ENCODE data around the gene AP2B1.

The AP2B1 gene

DNA sequence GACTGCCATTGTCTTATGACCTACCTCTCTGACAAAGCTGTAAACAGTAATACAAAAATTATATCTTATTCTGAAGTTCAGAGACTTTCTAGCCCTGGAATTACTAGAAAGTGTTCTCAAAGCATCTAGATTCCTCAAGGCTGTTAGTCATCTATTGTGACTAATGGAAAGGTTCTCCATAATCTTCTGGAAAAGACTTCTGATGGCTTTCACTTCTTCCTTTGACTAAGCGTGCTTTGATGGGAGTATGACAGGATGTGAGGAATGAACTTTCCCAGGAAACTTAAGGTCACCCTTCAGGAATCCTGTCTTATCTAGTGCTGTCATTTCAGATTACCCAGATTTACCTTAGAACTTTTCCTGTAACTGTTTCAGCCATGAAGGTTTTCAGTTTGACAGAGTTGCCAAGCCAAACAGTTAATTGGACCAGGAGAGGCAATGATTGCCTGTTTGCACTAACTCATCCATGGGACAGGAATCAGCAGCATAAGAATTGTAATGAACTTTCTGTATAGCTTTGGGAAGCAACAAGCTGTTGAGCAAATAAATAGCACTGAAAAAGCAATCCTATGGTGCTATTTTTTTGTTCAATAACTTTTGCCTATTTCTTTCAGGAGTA is 43.5 kb downstream of the AP2B1 start:
- peak; percentile 92 for DNase-seq (ENCODE audit: low spot score)

DNA sequence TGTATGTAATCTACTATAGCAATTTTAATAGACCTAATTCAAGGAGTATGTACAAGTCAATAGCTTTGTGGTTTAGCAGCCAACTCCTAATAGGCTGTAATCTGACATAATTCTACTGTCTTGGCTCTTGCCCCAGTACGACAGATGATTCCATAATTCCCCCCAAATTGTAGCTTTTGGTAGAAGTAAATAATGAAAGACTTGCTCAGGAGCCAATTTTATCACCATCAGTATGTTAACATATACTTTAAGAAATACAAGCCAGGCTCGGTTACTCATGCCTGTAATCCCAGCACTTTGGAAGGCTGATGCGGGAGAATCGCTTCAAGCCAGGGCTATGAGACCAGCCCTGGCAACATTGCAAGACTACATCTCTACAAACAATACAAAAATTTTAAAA is 53.9 kb downstream of the AP2B1 start:
- DNase-seq (ENCODE audit: low spot score), result no peak

DNA sequence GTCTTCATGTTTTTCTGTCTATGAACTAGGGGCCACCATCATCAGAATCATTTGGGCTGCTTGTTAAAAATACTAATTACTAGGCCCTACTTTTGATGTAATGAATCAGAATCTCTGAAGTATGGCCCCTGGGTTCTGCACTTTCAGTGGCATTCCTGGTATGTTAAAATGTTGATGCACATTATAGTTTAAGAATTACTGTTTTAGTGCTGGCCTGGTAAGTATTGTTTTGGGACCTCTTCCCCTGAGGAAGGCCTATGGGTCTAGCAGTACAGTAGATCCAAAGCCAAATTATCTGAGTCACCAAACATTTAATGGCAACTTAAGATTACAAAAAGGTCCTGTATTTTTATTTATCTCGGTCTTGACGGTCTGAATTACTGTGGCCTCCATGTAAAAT is 58.8 kb downstream of the AP2B1 start:
- no peak for DNase-seq (ENCODE audit: low spot score)

DNA sequence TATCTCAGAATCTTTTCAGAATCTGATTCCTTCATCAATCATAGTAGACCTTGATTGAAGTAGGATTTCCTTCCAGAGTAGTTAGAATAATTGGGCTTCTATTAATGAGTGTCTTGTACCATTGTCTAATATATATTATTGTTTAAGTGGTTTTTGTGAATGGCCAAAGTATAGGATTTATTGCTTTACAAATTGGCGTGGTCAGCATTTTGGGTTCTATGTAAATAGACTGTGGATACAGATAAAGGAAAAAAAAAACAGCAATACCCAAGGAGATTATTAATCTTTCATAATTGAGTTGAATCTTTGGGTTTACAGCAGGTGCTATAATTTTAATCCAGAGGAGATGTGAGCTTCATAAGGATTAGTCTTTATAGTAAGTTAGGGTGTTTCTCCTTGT is 64.3 kb downstream of the AP2B1 start:
- DNase-seq (ENCODE audit: low spot score), result no peak

DNA sequence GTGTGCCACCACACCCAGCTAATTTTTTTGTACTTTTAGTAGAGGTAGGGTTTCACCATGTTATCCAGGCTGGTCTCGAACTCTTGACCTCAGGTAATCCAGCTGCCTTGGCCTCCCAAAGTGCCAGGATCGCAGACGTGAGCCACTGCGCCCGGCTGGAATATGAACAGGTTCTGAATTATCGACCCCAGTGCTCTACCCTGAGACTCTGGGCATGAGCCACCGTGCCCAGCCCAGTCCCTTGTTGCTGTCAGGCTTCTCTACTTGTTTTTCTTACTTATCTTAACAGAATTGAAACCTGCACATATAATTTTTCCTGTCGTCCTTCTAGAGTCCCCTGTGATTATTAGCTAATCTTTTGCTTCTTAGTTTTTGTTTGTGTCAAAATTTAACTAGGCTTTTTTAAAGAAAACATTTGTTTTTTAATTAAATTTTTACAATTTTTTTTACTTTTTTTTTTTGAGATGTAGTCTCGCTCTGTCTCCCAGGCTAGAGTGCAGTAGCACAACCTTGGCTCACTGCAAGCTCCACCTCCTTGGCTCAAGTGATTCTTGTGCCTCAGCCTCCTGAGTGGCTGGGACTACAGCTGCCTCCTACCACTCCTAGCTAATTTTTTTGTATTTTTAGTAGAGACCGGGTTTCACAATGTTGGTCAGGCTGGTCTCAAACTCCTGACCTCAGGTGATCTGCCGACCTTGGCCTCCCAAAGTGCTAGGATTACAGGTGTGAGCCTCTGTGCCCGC is 66.7 kb downstream of the AP2B1 start:
- no peak for DNase-seq (ENCODE audit: low spot score)

DNA sequence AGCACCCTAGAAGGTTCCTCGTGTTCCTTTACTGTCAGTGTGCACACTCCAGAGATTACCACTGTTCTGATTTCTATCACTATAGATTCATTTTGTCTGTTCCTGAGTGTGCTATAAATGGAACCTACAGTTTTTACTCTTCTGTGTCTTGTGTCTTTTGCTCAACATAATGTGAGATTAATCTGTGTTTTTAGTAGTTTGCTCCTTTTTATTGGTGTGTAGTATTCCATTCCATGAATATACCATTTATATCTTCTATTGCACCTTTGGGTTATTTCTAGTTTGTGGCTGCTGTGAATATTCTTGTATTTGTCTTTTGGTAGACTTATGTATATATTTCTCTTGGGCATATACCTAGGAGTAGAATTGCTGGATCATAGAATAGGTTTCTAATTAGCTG is 68.2 kb downstream of the AP2B1 start:
- no peak for DNase-seq (ENCODE audit: low spot score)

DNA sequence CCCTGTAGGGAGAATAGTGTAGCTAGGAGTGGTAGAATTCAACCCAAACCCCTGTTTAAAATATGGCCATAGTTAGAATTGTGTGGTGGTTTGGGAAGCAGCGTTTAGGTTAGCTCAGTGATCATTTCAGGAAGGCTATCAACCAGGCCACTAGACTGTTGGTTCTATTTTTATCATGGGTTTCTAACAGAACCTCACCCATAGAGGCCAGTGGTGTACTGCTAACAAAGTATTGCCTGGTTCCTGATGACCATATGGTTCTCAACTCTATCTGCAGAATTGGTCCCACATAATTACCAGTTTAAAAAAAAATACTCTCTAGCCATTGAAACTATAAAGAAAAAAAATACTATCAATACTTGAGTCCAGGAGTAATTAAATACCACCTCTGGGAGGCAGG is 73.8 kb downstream of the AP2B1 start:
- DNase-seq (ENCODE audit: low spot score), result no peak

DNA sequence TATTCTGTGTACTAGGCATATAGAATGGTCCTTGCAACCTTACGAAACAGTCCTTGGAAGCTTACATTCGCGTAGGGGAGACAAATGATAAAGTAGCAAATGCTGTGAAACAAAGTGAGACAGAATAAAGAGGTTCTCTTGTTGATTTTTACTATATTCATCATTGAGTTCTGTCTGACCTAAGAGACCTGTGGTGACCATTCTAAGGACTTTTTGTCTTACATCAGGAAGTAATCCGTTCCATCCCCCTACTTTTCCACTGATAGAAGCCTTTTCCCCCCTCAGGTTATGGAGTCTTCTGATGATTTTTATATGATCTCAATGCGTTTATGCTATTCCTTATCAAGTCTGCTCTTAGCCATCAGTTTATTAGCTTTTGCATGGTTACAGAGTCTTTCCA is 77.6 kb downstream of the AP2B1 start:
- no peak for DNase-seq (ENCODE audit: low spot score)

DNA sequence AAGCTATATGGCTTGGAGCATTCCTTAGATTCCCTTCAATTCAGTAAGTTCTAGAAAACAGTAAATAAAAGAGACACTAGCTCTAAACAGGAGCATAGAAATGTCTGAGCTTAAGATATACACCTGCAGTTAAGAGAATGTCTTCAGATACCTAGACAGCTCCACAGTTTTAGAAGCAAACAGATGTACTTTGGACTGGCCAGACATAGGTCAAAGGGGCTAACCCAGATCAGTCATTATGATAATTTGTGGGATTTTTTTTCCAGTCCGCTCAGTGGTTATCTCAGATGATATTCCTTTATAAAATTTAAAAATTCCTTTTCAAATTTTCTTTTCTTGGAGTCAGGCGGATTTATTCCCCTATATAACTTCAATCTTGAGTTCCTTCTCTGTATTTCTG is 78.5 kb downstream of the AP2B1 start:
- DNase-seq (ENCODE audit: low spot score), result no peak

DNA sequence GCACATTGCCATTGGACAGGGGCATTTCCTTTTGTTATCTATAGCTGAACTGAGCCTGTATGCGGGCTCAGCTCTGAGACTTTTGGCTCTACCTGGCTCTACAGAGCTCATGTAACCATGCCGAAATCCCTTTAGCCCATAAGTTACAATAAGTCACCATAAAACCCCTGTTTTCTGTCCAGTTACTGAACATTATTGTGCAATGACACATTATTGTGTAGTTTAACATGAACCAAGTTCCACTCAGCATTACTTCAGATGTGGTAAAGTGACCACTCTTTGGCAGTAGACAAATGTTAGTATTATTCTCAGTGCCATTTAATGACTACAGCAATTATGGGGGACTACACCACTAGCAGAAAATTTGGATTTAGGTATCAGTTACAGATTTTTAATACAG is 78.9 kb downstream of the AP2B1 start:
- DNase-seq (ENCODE audit: low spot score), result no peak

DNA sequence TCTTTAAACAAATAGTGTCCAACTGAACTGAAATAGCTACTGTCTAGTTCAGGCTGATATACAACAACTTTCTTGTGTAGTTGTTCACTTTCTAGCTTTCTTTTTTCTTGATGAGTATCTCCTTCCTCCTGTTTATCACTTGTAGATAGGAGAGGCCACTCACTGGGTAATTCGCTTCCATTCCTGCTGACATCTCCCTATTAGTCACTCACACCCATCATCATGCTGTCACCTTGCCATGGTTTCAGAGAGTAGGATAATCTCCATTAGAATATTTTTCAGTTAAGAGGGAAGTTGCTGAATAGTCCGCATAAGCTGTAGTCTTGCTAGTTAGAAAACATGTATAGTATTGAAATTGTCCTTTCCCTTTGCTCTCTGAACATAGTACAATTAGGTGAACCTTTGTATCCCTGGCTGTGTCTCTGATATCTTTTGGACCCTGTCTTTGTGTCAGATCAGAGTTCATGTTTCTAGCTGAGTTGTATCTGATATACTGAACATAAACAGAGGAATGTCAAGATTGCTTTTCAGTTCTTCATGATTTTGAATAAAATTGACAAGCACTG is 79.9 kb downstream of the AP2B1 start:
- DNase-seq (ENCODE audit: low spot score), result peak; percentile 48

DNA sequence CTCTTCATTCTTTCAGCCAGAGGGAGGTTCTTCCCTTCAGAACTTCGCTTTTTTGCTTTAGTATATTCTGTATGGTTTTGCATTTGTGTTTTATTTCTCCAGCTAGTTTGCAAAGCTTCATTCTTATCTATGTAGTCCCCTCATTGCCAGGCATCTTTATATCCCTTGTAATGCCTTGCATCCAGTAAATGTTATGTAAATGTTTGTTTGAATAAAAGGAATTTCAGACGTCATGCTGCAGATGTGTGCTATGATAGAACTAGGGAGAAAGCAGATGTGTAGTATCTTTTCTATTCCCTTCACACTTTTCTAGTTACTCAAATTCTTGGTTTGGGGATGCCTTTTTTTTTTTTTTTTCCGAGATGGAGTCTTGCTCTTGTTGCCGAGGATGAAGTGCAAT is 81.7 kb downstream of the AP2B1 start:
- no peak for DNase-seq (ENCODE audit: low spot score)

DNA sequence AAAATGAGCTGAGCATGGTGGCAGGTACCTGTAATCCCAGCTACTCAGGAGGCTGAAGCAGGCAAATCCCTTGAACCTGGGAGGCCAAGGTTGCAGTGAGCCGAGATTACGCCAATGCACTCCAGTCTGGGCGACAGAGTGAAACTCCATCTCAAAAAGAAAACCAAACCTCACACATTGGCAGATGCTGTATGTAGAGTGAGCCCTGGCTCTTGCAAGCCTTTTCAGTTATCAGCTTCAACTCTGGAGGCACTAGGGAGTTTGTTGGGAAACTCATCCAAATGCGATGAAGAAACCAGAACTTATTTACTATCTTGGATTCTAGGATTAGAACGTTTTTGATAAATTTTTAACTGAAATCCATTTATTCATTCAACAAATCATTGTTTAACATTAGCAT is 87.4 kb downstream of the AP2B1 start:
- no peak for DNase-seq (ENCODE audit: low spot score)

DNA sequence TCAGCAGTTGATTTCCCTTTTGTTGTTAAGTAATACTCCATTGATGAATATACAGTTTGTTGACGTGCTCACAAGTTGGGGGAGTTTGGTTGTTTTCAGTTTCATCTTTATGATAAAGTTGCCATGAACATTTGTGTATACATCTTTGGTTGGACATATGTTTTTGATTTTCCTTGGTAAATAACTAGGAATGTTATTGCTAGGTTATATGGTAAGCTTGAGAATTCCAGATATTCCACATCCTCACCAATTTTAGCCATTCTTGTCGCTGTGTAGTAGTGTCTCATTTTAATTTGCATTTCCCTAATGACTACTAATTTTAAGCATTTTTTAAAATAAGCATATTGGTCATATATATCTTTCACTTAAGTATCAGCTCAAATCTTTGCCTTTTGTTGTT is 89.3 kb downstream of the AP2B1 start:
- no peak for DNase-seq (ENCODE audit: low spot score)

DNA sequence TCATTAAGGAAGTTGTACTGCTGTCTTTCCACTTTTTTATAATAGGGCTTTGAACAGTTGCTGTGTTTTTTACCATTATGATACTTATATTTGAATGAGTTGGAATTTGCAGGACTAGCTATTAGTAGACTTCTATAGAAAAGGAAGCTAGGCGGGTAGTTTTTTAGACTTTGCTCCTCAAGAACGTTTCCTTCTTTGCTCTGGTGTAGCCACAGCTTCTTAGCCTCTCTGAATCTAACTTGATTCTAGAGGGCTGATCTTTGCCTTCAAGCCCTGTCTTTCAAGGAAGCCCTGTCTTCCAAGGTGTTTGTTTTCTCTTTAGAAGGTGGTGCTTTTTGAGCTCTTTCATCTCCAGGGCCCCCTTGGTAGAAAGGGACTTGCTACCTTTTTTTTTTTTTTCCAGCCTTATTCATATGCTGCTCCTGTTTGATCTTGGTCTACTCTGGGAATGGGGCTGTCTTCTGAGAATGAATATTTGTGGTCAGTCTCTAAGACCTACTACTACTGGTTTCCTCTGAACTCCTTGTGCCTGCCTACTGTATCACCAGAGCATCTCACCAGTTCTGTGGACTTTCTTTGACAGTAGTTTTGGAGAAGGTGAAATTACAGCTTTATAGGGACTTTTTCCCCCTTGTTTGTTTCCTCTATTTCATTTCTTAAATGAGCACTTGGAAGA is 92.0 kb downstream of the AP2B1 start:
- no peak for DNase-seq (ENCODE audit: low spot score)

DNA sequence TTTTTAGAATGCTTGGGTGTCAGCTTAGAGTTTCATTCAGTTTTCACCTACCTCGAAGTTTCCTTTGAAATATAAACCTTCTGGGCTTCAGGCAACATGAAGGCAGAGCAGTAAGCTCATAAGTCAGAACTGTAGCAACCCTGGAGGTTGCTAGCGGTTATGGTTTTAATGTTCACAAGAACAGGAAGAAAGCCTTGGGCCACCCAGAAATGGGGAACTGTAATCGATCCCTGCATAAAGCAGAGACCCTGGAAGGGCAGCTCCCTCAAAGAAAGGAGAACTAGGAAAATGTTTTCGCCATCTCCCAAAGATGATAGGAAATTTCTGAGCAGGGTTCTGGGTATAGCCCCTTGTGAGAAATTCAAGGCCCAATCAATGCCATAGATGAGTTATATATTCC is 96.5 kb downstream of the AP2B1 start:
- DNase-seq (ENCODE audit: low spot score), result no peak

DNA sequence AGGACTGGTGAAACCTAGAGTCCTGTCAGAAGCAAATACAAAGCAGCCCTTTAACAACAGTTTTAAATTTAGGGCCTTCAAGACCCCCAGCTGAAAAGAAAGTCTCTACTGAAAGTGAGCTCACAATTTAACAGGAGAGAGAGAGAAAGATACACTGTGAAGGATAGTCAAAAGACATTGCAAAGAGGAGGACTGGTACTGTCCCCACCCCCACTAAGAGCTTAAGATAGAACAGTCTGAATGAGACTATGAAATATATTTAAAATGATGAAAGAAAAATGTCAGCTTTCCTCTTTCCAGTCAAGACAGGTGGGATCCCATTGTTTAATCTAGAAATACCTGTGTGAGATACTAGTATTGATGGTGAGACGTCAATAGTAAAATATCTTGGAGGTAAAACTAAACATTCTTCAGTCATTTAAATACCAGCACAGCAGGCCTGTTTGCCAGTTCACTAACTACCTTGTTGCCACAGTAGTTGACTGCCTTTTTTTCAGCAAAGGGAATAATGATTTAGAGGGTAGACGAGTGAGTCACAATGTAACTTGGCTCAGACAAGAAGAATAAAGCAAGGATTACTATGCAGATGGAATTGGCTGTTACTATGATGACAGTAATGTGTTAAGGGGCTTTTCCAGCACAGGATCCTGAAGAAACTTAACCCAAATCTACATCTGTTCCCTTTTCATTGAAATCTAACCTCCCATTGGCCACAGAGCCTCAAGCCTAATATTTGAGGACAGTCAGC is 97.1 kb downstream of the AP2B1 start:
- DNase-seq (ENCODE audit: low spot score), result peak; percentile 59

DNA sequence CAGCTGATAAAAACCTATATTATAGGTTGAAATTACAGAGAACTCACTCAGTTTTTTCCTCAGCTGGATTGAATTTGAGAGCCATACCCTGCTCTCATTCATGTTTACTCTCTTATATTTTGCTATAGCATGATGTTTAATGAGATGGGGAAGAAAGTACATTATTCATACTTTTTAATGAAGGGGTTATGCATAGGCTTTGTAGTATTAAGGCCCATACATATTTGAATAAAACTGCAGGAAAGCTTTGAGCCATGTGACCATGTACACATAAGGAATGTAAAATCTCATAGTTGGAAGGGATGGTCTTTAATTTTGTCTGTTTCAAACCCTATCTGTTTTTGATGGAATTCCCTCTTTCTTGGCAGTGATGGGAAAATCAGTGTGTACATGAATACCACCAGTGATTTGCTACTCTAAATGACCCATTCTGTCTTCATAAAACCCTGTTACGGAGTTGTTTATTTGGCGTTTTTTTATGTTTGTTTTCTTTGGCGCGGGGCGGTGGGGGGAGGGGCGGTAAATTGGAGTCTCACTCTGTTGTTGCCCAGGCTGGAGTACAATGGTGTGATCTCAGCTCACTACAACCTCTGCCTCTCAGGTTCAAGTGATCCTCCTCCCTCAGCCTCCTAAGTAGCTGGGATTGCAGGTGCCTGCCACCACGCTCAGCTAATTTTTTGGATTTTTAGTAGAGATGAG is 105.5 kb downstream of the AP2B1 start:
- DNase-seq (ENCODE audit: low spot score), result no peak

DNA sequence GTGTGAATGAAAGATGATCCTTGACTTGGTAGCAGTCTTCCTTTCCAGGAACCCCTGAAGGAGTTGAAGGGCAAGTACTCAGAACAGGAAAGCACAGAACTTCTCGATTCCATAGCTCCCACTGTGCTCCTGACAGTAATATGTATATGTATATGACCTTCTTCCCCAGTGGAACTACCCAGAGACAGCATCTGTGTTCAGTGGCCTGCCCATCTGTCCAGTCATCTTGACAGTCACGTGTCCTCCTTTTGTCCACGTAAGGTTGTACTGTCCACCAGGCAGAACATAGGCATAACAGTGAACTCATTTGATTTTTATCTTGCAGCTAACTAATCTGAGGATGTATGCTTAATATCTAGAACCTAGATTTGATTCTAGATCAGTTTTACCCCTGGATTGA is 106.5 kb downstream of the AP2B1 start:
- DNase-seq (ENCODE audit: low spot score), result no peak

DNA sequence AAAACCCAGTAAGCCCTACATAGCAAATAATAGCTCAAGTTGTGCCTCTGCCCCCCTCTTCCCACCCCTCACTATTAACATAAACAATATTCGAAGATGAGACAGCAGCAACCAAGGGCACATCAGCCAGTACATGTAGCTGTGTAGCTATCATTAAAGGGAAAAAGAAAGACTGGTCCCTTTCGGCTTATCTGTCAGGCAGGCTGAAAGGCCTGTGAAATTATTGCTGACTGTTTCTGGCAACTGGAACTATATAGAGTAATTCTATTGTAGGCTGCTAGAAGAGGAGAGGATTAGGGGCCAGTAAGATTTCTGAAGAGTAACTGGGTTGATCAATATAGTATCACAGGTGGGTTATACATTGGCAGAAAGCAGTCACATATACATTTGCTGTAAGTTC is 107.8 kb downstream of the AP2B1 start:
- DNase-seq (ENCODE audit: low spot score), result no peak

DNA sequence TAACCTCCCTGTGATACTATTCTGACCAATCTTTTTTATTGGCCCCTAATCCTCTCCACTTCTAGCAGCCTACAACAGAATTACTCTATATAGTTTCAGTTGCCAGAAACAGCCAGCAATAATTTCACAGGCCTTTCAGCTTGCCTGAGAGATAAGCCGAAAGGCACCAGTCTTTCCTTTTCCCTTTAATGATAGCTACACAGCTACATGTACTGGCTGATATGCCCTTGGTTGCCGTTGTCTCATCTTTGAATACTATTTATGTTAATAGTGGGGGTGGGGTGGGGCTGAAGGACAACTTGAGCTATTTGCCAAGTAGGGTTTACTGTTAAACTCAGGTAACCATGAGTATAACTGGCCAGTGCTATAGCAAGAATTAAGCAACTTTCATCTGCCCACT is 108.5 kb downstream of the AP2B1 start:
- DNase-seq (ENCODE audit: low spot score), result no peak

DNA sequence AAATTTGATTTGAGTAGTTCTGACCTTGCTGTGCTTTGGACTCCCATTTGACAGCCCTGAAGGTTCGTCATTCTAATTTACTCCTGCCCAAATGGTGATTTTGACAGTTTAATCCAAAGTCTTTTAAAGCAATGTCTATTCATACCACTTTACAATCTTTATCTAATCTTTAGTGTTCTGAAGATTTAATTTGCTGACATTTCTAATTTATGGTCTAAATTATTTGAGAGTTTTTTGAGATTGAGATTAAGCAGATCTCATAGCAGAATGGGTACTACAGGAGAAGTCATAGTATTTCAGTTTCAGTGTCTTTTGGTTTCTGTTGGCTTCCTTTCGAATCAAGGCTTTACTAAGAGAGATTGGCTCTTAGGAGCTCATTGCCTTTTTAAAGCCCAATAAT is 111.7 kb downstream of the AP2B1 start:
- no peak for DNase-seq (ENCODE audit: low spot score)
